Heart left ventricle (tissue), 16 donors: ENCODE measurements around the gene CFAP221. TPM values are rescaled to one million over a fixed set of nuclear protein-coding genes. Genes with fewer than 3 reads are reported as not detected.

ENCODE experiments used
- ATAC-seq, 4 donors: fragments of 200-7000 bp; cut with Tn5 transposase; one replicate each; pipeline ENCODE4 v1.9.1; 2020 to 2022; ENCODE audit warnings: moderate library complexity in 4 of 4, mild to moderate bottlenecking in 3 of 4, moderate number of reproducible peaks in 1 of 4
- DNase-seq, 5 donors: peaks; one replicate each; pipeline ENCODE4 v3.0.0-alpha.2; 2020
- H3K27ac ChIP-seq, 12 donors: fragments of 200-600 bp; sonication (generic) in 4 of 12; one replicate each; pipeline versions ENCODE4 v1.5.0 to v1.8.0; 2016 to 2022; ENCODE audit warnings: mild to moderate bottlenecking in 2 of 12
- H3K27me3 ChIP-seq, 9 donors: fragments of 200-600 bp; sonication (generic) in 2 of 9; one replicate each; pipeline versions ENCODE4 v1.5.1 to v1.8.0; 2016 to 2022; ENCODE audit warnings: mild to moderate bottlenecking in 3 of 9
- H3K36me3 ChIP-seq, 9 donors: fragments of 200-600 bp; sonication (generic) in 2 of 9; one replicate each; pipeline versions ENCODE4 v1.5.0 to v1.8.0; 2018 to 2022; ENCODE audit warnings: mild to moderate bottlenecking in 2 of 9
- H3K4me1 ChIP-seq, 12 donors: fragments of 200-600 bp; sonication (generic) in 4 of 12; one replicate each; pipeline versions ENCODE4 v1.5.0 to v1.8.0; 2016 to 2022; ENCODE audit warnings: mild to moderate bottlenecking in 3 of 12
- H3K4me3 ChIP-seq, 12 donors: fragments of 200-600 bp; sonication (generic) in 4 of 12; one replicate each; pipeline versions ENCODE4 v1.5.0 to v1.8.0; 2017 to 2022; ENCODE audit warnings: mild to moderate bottlenecking in 9 of 12, moderate library complexity in 4 of 12
- H3K9me3 ChIP-seq, 12 donors: fragments of 200-600 bp; sonication (generic) in 4 of 12; one replicate each; pipeline versions ENCODE4 v1.5.0 to v1.8.0; 2016 to 2022; ENCODE audit warnings: mild to moderate bottlenecking in 1 of 12
- CTCF ChIP-seq, 12 donors: fragments of 200-600 bp; sonication (generic) in 4 of 12; IDR thresholded peaks; one replicate each; pipeline versions ENCODE4 v1.5.0 to v1.8.0; 2018 to 2022; ENCODE audit warnings: antibody characterized with exemption in 12 of 12, mild to moderate bottlenecking in 5 of 12
- POLR2A ChIP-seq, 2 donors: fragments of 450-650 bp; IDR thresholded peaks; one replicate each; pipeline ENCODE4 v1.6.1; 2017; ENCODE audit warnings: antibody characterized with exemption in 2 of 2, mild to moderate bottlenecking in 2 of 2, moderate library complexity in 2 of 2
- WGBS, 4 donors: extraction: QIAGEN DNeasy Blood & Tissue Kit in 2 of 4; methylation state at CpG; one replicate each; pipeline versions ENCODE4 v1.1.5 to v1.1.7; 2013 to 2018; 5-methylcytosine and 5-hydroxymethylcytosine counted together
- intact Hi-C, 10 donors: fragments of 100-400 bp; cut with DNase I; formaldehyde crosslinking; loops; one replicate each; pipeline versions ENCODE4 v1.11.1 to v1.14.2; 2022
- polyA plus RNA-seq, 2 donors: library from polyadenylated mRNA; stranded (reverse); fragments of 200-250 nt; gene quantifications; one replicate each; pipeline ENCODE4 v1.2.3, GENCODE V29; 2013
- total RNA-seq, 9 donors: library from RNA; depleted of rRNA in 2 of 9; stranded (reverse); fragments of >200 nt in 2 of 9; fragmentation: NEBNext Ultra II Directional in 3 of 9; extraction: Animal tissue kit (Norgen Biotek cat#: 25700) in 3 of 9; gene quantifications; one replicate each; pipeline versions ENCODE4 v1.1.0 to v1.2.4, GENCODE V29; 2016 to 2023
- donor health status: ischemic (EF 13 %, LVEDD 7.1; RV severe dilation, severe dysfunction).
- donor health status: healthy with polysubstance abuse.
- donor health status: DM: no; HTN: yes; CAD: no.
- donor health status: DM: no; HTN: no; CAD: no.
- donor health status: ischemic (EF 25% LVEDD 6.9; RV normal size, moderate dysfunction).
- donor health status: ischemic (EF 25% LVEDD 5.7; RV mildly dilated, moderate dysfunction).
- donor health status: healthy.
- donor health status: DM: yes; HTN: yes; CAD: no.
- donor health status: ischemic (EF 35%, LVEDD 5.7; RV mildly dilated, moderate dysfunction).
- donor health status: nonischemic (EF 11% LVEDD 7.7; RV severe dilation, severe dysfunction).
- donor health status: DM: yes; HTN: yes; CAD: no.
- donor health status: PGD.
- donor health status: ischemic (EF 29% LVEDD 5.4; RV normal size, mild dysfunction).
- donor health status: nonischemic (EF 23%, LVEDD 6.1; RV moderate dilation, normal function).

CFAP221 gene
- total and polyA plus RNA-seq, 11 donors = 0.08 to 2.2 (median 1.4) TPM; not detected in 1

- 87 to 94% (median 90%) methylated on average over 4 of the region's 4 CpGs for WGBS, 4 donors
- ATAC-seq (no peak), DNase-seq (no peak)
- no peaks in the 10 kb centered on the region for H3K4me1 ChIP-seq
- peaks cover 0 to 30% (median 10%) of the 10 kb centered on the region in 9 donors for H3K36me3 ChIP-seq
- H3K27ac ChIP-seq = no peak overlapping the region
- TF ChIP-seq POLR2A (IDR thresholded peaks at IDR 0.05) (no peak), CTCF (IDR thresholded peaks at IDR 0.05) (no peak)
- H3K4me3 ChIP-seq = no peak overlapping the region
- no peaks in the 10 kb centered on the region for H3K9me3 ChIP-seq
- no peaks in the 10 kb centered on the region for H3K27me3 ChIP-seq
- intact Hi-C loops = no loop called here
These were observed 145.0 kb downstream of the CFAP221 start for GRCh38 chr2:119689218-119689617.

DNA sequence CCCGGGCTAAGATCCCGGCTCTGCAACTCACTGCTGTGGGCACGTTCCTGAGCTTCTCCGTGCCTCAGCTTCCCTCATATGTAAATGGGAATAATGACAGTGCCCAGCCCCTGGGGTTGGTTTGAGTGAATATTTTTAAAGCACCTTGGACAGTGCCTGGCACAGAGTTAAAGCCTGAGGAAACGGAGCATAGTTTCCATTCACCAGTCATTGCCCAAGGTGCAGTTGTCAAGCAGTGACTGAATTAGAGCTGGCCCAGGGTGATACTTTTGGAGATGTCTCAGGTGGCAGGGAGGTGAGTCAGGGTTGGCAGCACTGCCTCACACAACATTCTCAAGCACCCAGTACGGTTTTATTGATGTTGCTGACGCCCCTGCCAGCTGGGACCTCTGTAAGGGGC, 146.9 kb downstream of the CFAP221 start:
- no peak overlapping the region for H3K4me3 ChIP-seq
- 75 to 85% (median 78%) methylated on average over 6 to 7 of the region's 7 CpGs for WGBS, 4 donors
- no peaks in the 10 kb centered on the region for H3K4me1 ChIP-seq
- no peak overlapping the region for H3K27ac ChIP-seq
- no peaks in the 10 kb centered on the region for H3K9me3 ChIP-seq
- intact Hi-C loops = no loop called here
- TF ChIP-seq CTCF (IDR thresholded peaks at IDR 0.05) (no peak), POLR2A (IDR thresholded peaks at IDR 0.05) (no peak)
- H3K27me3 ChIP-seq = peaks cover 0 to 7% (median 0%) of the 10 kb centered on the region in 9 donors
- DNase-seq (no peak), ATAC-seq (peak in 2 of 4 donors; percentile 4 to 59)
- peaks cover 0 to 30% (median 10%) of the 10 kb centered on the region in 9 donors for H3K36me3 ChIP-seq

DNA sequence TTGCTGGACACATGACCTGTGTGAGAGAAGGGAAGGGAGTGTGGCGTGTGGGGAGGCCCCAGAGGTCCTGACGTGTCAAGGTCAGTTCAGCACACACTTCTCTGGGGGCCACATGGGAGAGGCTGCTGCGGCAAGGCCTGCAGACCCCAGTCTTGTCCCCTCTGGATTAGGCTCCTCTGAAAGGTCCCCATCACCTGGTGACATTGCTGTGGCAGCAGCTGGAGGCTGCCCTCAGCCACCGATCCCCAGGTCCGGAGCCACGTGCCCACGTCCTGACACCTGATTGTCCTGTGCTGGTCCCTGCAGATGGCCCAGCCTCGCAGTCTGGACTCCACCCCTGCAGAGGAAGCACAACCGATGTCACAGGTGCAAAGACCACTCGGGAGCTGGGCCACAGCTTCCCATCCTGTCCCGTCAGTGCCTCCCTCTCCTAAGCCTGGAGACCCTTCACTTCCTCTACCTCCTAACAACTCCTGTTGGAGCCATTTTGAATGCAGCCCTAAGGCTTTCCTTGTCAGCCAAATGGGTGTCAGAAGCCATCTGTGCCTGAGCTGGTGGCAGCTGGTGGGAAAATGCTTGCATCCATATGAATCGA, 147.5 kb downstream of the CFAP221 start:
- intact Hi-C loops = no loop called here
- no peak overlapping the region for H3K4me3 ChIP-seq
- H3K4me1 ChIP-seq = no peaks in the 10 kb centered on the region
- DNase-seq (no peak), ATAC-seq (peak in 1 of 4 donors; percentile 4)
- WGBS, 4 donors = 67 to 86% (median 74%) methylated on average over 7 to 12 of the region's 12 CpGs
- peaks cover 0 to 27% (median 10%) of the 10 kb centered on the region in 9 donors for H3K36me3 ChIP-seq
- H3K9me3 ChIP-seq = no peaks in the 10 kb centered on the region
- no peak overlapping the region for H3K27ac ChIP-seq
- H3K27me3 ChIP-seq = peaks cover 0 to 7% (median 0%) of the 10 kb centered on the region in 9 donors
- no peak for TF ChIP-seq CTCF (IDR thresholded peaks at IDR 0.05)

- Histone ChIP-seq H3K9me3 (no peaks in the 10 kb centered on the region), H3K36me3 (peaks cover 0 to 22% (median 7%) of the 10 kb centered on the region in 9 donors), H3K4me1 (no peaks in the 10 kb centered on the region), H3K27me3 (peaks cover 0 to 7% (median 0%) of the 10 kb centered on the region in 9 donors), H3K27ac (no peak overlapping the region), H3K4me3 (no peak overlapping the region)
- DNase-seq (no peak), ATAC-seq (no peak)
- intact Hi-C loops = no loop called here
- TF ChIP-seq CTCF (IDR thresholded peaks at IDR 0.05) = no peak
- no peak for TF ChIP-seq POLR2A (IDR thresholded peaks at IDR 0.05)
- WGBS, 4 donors = 96 to 97% (median 96%) methylated on average over 4 to 7 of the region's 7 CpGs
These were observed 148.1 kb downstream of the CFAP221 start for GRCh38 chr2:119692310-119692709.
